ENCODE measurements around the gene KDM3B. TPM values are rescaled to one million over a fixed set of nuclear protein-coding genes. Genes with fewer than 3 reads are reported as not detected.
A peak's percentile ranks its signal among the peaks of the same experiment; 100 is the strongest.

Gene KDM3B
- total and polyA plus RNA-seq, 9 of the 15 experiments (the other 6 are each of a cell fraction or from before 2014, with no cell fraction given): 13.8 to 62.8 (median 41.9) TPM

GRCh38 chr5:138352071-138352721 is at the start of gene KDM3B (continued):
- TF ChIP-seq ZBTB7A (IDR thresholded peaks at IDR 0.05; ENCODE audit: borderline replicate concordance, control insufficient read depth, low read depth, low read length): peak; percentile 75; the same call in 1 of the 2 replicates
- TF ChIP-seq CSDE1 (IDR thresholded peaks at IDR 0.05): no peak
- TF ChIP-seq ZNF77 (CRISPR knock-in tag; IDR thresholded peaks at IDR 0.05): no peak
- TF ChIP-seq STAT5B (CRISPR knock-in tag; IDR thresholded peaks at IDR 0.05): no peak
- no peak for TF ChIP-seq NFIX (CRISPR knock-in tag; IDR thresholded peaks at IDR 0.05; ENCODE audit: low read depth)
- TF ChIP-seq ZBTB17 (CRISPR knock-in tag; IDR thresholded peaks at IDR 0.05): no peak
- TF ChIP-seq STAT6 (CRISPR knock-in tag; IDR thresholded peaks at IDR 0.05): no peak
- no peak for TF ChIP-seq ZNF444 (CRISPR knock-in tag; IDR thresholded peaks at IDR 0.05)
- no peak for TF ChIP-seq TFE3 (CRISPR knock-in tag; IDR thresholded peaks at IDR 0.05)
- no peak for TF ChIP-seq ELK3 (CRISPR knock-in tag; IDR thresholded peaks at IDR 0.05)
- TF ChIP-seq PPARD (CRISPR knock-in tag; IDR thresholded peaks at IDR 0.05): no peak
- 0 out of 2 replicates have a peak, but pooled peaks have one; percentile 45 for TF ChIP-seq BHLHE40 (IDR thresholded peaks at IDR 0.05; ENCODE audit: low read length)
- TF ChIP-seq MCM7 (IDR thresholded peaks at IDR 0.05): no peak
- peak; percentile 84; the same call in 1 of the 2 replicates for TF ChIP-seq TGIF2 (CRISPR knock-in tag; IDR thresholded peaks at IDR 0.05)
- TF ChIP-seq POLR2B (IDR thresholded peaks at IDR 0.05; ENCODE audit: low read depth, partially characterized antibody): no peak
- TF ChIP-seq PRPF4 (IDR thresholded peaks at IDR 0.05; ENCODE audit: insufficient read depth, low read depth, low read length, poor library complexity, severe bottlenecking): peak; percentile 91
- no peak for TF ChIP-seq SMARCA5 (IDR thresholded peaks at IDR 0.05)
- peak; percentile 73; the same call in 1 of the 2 replicates for TF ChIP-seq ZBTB43 (CRISPR knock-in tag; IDR thresholded peaks at IDR 0.05)
- no peak for TF ChIP-seq ZNF511 (CRISPR knock-in tag; IDR thresholded peaks at IDR 0.05)
- TF ChIP-seq SIN3B (IDR thresholded peaks at IDR 0.05; ENCODE audit: low read depth): no peak; the same call in 1 of the 2 replicates
- no peak for TF ChIP-seq MAFF (IDR thresholded peaks at IDR 0.05; ENCODE audit: low read length)
- TF ChIP-seq PHF20 (IDR thresholded peaks at IDR 0.05; ENCODE audit: partially characterized antibody): peak; percentile 27
- TF ChIP-seq ZNF3 (CRISPR knock-in tag; IDR thresholded peaks at IDR 0.05): no peak
